NCI-H128 (cell line): ENCODE data around the gene HMX1.

Experiments used
- DNase-seq: peaks from one replicate; lab custom pipeline; 2025; ENCODE audit not compliant: unreplicated experiment; lab: John Stamatoyannopoulos, UW

Gene HMX1

DNA sequence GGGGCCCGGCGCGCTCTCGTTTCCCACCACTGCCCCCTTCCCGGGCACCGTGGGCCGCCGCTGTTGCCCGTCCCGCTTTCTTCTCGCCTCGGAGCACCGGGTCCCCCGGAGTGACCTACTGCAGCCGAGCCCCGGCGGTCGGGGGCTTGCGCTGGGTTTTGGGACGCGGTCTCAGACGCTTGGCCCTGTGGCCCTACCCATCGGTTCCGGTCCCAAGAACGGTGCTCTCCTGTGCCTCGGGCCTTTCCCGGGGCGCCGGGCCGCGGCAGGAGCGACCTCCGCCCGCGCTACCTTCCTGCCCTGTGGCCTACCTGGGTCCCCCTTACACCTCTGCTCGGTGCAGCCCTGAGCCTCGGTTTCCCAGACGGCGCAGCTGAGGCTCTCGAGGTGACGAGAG lies 21.6 kb upstream of the HMX1 start:
- no peak for DNase-seq

DNA sequence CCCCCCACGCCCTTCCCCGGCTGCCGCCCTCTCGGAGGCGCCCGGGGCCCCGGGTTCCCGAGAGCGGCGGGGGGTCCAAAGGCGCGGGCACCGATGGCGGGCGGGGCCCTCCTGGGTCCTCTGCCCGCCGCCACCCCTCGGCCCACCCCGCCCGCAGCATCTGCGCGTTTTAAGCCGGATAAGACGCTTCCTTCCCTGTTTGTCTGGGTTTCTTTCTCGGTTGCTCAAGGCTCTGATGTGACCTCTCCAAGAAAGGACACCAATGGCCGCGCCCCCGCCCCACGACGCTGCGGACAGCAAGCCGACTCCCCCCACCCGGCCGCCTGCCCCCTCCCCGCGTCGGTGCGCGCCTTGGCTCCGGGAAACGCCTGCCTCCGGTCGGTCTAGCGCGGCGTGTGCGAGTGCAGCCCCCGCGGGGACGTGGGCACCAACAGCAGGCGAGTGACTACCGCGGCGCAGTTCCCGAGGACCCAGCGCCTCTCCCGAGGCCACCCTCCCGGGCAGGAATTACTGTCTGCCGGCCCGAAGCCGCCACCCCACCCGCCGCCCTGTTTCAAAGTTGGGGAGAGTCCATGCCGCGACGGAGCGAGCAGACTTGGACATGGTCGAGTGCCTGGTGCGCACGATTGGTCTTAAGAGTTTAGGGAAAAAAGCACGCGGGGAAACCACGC lies 21.1 kb upstream of the HMX1 start:
- DNase-seq, result no peak

DNA sequence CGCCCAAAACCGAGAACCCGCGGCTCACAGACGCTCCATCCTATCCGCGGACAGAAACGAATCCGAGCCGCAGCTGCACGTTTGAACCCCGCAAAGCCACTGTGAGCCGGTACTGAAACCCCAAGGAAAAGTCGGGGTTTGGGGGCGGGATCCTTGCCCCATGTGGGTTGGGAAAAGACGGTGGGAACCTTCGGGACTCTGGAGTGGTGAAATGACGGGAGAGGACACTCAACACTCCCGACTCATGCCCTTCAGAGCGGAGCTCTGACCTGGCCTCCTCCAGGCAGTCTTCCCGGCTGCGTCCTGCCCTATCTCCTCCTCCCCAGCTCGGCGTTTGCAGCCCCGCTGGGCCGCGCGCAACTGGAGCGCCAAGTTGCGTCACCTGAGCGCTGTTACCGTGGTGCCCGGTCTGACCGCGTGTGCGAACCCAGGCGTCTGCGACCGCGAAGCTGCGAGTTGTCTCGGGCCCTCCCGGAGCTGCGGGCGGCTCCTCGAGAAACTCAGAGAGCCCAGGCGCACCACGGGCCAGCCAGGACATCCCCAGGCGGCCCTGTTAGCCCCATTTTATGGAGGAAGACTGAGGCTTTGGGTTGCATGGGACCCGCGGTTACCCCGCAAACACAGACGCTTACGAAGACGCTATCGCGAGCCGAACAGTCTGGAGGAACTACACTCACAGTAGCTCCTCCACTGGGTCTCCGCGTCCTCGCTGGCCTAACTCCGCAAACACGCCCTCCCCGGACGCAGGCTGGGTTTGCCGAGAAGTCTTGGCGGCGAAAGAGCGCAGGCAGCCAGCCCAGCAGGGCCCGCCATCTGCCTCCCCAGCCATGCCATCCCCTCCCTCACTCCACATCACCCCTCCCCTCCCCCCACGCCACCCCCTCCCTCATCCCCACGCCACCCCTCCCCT lies 20.3 kb upstream of the HMX1 start:
- no peak for DNase-seq

DNA sequence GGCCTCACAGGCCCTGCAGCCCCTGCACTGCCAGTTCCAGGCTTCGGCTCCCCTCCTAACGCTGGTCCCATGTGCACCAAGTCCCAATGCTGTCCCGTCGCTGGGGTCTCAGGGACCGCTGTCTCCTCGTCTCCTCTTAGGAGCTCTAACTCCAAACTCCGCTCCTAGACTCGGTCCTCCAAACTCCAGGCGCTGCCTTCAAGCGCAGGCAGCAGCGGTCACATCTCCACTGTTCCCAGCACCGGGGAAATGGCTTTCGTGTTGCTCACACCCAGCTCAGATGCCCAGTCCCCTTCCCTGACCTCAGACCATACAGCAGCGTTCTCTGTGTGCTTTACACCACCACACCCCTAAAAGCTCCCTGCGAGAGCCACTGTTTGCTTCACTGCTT lies 19.6 kb upstream of the HMX1 start:
- DNase-seq, result no peak

DNA sequence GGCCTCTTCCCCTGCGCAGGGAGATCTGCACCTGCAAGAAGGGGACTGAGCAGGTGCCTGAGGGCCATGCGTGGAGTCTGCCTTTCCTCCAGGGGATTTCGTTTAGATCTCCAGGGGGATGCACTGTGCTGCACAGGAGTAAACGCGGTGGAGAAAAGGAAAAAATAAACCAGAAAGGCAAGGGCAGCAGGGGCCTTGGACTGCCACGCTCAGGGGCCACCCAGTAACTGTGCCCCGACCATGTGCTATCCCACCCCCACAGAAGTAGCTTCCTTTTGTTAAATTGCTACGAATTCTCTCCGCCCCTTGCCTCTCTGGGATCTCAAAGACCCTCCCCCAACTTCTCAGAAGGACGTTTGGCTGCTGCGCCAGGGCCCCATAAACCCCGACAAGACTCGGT lies 17.2 kb upstream of the HMX1 start:
- no peak for DNase-seq

DNA sequence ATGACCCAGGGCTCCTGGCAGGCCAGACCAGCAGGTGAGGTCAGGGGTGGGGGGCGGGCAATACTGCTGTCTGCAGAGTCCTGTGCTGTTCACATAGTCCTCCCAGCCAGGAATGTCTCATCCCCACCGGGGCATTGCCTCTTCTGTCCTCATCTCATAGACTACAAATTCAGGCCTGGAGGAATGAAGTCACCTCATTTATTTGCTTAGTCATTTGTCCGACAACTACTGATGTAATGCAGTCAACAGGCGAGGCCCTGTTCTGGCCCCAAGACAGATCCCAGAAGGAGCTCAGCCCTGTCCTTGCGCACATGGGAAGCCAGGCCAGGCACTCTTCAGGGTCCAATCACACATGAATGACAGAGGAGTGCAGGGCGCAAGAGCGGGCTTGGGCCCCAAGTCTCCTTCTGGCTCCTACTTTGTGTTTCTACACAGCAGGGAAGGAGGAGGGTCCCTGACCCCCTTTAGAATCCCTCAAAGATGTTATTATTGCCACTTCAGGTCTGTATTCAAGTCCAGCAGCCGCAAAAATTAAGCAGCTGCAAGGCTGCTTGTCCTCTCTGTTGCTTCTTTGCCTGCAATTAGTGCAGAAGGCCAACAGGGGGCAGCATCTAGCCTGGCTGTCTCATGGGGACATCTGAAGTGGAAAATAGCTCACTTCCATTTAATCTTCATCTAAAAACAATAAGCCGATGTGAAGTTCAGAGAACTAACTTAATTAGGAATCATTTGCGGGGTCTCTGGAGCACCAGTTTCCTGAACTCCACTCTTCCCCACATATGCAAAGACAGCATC lies 15.2 kb upstream of the HMX1 start:
- DNase-seq, result no peak

GRCh38 chr4:8882239-8882638 lies 10.6 kb upstream of the HMX1 start:
- DNase-seq, result no peak

GRCh38 chr4:8880851-8881250 lies 9.2 kb upstream of the HMX1 start:
- DNase-seq, result no peak

DNA sequence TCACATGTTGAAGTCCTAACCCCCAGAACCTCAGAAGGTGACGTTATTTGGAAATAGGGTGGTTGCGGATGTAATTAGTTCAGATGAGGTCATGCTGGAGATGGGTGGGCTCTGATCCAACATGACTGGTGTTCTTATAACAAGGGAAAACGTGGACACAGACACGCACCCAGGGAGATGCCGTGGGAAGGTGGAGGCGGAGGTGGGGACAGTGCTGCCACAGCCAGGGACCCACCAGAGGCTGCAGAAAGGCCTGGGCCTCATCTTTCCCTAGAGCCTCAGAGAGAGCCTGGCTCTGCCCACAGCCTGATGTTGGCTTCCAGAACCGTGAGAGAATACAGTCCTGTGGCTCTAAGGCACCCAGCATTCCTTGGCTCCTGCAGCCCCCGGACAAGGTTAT lies 7.9 kb upstream of the HMX1 start:
- DNase-seq, result no peak

DNA sequence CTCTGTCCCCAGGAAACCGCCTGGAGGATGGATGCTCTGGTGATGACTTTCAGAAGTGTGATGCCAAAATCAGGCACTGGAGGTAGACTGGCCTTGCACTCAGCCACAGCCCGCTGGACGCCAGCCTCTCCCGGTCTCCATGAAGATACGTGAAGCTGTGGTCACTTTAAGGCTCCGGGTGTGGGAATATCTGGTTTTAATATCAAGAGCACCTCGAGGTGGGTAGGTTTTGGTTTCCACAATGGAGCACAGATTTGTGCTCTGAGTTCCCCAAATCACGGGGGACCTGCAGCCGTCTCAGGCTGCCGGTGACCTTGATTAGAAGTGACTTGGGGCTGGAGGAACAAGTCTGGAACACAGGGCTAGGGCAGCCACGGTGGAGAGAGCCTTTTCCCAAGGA lies 6.8 kb upstream of the HMX1 start:
- no peak for DNase-seq

DNA sequence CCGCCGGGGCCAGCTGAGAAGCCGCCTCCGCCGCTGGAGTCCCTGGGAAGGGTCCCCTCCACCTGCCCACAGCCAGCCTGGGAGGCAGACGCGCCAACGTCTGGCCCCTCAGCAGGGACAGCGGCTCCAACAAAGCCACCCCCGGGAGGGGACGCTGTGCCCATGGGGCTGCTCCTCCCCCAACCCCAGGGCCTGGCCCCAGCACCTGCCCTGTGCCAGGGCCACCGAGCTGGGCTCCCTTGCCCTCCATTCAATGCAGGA lies 6.1 kb upstream of the HMX1 start:
- no peak for DNase-seq

- DNase-seq, result no peak
Measured at GRCh38 chr4:8876982-8877779, 5.5 kb upstream of the HMX1 start.

GRCh38 chr4:8874896-8875680 lies 3.4 kb upstream of the HMX1 start:
- DNase-seq, result no peak

DNA sequence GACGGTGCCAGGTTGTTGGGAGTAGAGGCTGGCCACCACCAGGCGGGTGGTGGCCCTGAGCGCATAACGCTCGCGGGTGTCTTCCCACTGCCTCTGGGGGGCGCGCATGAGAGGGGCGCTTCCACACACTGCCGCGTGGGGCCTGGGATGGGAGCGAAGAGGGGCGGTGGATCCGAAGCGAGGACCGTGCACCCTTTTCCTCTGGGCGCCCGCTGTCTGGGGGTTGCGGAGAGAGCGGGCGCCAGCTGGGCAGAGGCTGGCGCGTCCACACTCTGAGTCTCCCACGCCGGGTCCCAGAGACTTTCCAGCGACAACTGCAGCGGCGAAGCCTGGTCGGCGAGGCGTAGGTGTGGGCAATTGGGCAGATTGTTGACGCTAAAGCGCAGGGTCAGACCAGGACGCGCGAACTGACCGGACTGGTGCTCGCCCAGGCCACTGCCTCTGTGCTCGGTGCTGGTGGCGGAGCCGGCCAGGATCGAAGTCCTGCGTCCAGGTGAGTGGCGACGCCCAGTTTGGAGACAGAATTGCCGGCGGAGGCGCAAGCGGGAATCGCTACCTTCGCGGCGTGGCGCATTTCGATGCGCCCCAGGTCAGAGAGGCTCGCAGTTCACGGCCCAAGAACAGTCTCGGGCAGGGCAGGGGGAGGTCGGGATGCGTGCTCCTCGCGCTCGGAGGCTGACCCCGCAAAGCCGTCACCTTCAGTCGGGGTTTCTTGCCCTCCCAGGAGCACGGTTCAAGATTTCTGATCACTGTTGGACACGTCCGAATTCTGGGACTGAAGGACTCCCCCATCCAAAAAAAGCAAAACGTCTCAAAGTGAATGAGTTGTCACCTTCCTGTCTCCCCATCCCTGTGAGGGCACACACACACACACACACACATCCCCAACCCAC lies 2.6 kb upstream of the HMX1 start:
- no peak for DNase-seq

- no peak for DNase-seq
Measured at GRCh38 chr4:8872402-8873291, 1.0 kb upstream of the HMX1 start.

GRCh38 chr4:8870647-8871416 lies 807 bp downstream of the HMX1 start:
- no peak for DNase-seq

GRCh38 chr4:8869898-8870646 lies 1.6 kb downstream of the HMX1 start:
- no peak for DNase-seq
